HG02938 (cell line): ENCODE data around the gene ACTA1.
"Not testable (repeated sequence)": the region's sequence is repeated elsewhere in the genome, so short reads cannot be mapped to it uniquely, and the experiment has no call there.

ENCODE experiments used
- ATAC-seq: cut with Tn5 transposase; IDR thresholded peaks from one replicate; pipeline ENCODE4 v1.9.1; 2021; ENCODE audit warnings: mild to moderate bottlenecking, moderate library complexity; ENCODE audit not compliant: unreplicated experiment

Gene ACTA1

GRCh38 chr1:229410370-229410691 is 23.6 kb downstream of the ACTA1 start:
- no peak for ATAC-seq

- no peak for ATAC-seq
Measured at GRCh38 chr1:229409616-229410369, 24.1 kb downstream of the ACTA1 start.

DNA sequence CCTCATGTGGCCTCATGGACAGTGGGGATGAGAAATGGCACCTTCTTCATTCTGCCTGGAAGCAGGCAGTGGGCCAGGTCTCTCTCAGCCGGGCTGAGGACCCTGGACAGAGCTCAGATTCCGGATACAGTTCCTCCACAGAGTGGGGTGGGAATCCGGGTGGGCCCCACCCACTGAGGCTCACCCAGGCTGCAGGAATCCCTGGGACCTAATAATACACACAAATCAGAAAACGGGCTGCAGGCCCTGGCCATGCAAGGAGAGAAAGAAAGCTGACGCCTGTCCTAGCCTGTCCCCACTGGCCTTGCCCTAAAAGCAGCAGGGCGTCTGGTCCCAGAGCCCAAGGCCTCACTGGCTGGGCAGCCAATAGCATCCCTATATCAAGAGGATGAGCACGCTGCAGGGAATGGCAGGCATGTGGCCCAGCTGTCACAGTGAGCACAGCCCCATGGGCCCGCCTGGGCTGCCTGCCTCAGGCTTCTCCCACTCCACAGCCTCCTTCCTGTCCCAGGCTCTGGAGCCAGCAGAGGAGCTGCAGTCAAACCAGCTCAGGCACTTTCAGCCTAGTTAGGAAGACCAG is 25.3 kb downstream of the ACTA1 start:
- ATAC-seq: no peak

DNA sequence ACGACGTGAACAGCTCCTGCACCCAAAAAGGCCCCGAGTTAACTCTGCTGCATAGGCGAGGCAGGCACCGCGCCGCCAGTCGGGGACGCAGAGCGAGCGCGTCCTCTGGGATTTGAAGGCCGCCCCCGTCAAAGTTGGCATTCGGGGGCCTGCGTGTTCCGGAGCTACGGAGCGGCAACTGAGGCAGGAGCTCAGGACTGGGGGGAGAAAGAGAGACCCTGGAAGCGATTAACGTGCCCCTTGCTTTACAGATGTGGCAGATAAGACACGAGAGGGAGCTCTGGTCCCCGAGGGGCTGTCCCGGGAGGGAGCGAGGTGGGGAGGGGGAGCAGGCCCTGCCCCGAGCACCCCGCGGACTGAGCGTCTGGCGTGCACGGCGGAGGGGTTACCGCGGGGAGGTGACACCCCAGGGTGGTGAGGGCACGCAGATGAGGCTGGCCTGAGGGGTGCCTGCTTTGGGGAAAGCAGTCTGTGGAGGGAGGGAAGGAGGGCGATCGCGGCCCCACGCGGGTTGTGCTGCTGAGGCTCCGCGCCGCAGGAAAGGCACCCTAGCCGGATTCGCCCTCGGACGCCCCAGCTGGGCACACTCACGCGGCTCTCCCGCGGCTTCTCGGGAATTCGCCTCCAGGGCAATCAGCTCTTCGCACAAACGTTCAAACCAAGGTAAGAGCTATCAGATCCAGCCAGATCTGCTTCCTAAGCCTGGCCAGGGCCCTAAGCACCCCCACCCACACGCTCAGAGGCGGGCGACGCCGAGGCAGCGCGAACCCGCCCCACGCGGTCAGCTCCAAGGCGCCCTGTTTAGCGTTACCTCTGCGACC is 26.5 kb downstream of the ACTA1 start:
- ATAC-seq: no peak

DNA sequence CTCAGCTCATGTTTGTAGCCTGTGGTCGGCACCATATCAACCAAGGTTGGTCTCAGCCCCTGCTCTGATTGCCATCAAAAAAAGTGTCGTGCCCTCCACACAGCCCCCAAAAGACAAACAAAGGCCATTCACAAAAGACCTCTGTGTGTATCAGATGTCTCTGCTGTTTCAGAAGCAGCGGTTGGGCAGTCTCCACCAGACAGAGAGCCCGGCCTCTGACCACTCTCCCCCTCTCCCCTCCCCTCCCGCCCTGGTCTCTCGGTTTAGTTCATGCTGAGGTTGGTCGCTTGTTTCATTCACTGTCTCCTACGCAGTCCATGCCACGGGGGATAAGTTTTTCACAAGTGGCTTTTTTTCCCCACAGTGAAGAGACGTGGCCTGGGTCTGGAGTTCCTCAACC is 27.1 kb downstream of the ACTA1 start:
- no peak for ATAC-seq

GRCh38 chr1:229403573-229403972 is 30.3 kb downstream of the ACTA1 start:
- no peak for ATAC-seq

DNA sequence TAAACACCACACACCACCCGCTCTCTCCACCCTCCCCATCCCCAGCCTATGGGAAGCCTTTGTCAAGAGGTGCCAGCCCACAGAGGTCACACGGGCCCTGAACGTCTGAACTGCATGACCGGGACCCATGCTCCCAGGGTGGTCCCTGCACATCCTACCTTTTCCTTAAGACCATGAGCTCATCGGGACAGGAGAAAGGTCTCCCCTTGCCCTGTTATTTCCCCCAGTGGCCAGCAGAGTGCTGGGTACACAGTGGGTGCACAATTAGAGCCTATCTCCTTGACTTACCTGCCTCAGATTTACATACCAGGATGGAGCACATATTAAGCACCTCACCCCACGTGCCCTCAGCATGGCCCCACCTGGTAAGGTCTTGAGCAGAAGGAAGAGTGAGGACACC is 30.9 kb downstream of the ACTA1 start:
- no peak for ATAC-seq

DNA sequence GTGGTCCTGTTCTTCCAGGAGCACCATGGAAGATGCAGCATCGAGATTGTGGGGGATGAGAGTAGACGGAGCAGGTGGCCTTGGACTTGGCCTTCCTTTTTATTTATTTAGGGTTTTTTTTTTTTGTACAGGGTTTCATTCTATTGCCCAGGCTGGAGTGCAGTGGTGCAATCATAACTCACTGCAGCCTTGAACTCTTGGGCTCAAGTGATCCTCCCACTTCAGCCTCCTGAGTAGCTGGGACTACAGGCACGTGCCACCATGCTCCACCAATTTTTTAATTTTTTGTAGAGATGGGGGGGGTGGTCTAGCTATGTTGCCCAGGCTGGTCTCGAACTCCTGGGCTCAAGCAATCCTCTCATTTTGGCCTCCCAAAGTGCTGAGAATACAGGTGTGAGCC is 31.6 kb downstream of the ACTA1 start:
- not testable (repeated sequence) for ATAC-seq

DNA sequence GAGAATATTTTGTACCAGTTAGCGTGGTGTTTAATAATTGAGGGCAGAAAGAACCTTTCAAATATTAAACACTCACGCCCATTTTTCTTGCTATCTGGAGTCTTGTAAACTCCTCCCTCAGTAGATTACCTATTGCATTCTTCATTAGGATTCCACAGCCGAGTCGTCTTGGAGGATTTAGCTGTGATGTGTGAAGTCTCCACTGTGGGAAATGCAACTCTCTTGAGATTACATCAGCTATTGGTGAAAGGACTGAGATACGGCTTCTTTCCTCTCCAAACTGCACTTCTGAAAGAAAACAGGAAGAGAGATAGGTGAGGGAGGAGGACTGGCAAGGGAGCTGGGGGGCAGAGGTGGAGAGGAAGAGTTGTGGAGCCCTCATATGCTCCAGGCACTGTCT is 36.1 kb downstream of the ACTA1 start:
- ATAC-seq: no peak

DNA sequence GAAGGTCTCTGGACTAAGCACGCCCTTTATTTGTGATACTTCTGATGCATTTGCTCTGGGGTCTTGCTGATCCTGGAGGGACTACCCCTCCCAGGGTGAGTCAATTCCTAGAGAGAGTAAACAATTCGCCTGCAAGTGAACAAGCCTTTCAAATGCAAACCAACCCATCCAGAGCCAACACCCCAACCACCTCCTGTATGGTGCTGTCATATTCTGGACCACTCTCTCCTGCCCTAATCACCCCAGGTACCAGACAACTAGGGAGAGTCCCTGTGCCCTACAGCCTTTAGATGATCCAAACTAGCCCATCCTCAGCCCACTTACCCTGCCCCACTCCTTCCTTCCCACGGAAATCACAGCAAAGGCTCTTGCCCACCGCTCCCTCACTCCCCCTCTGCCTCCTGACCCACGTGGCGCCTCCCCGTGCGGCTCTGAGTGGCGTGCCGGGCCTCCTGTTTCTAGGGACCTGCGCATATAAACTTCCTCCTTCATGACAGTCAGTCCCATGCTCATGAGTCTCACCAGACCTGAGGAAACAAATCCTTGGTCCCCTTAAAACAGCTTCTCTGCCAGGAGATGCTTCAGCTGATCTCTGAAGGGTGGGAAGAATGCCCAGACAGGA is 37.2 kb downstream of the ACTA1 start:
- no peak for ATAC-seq

DNA sequence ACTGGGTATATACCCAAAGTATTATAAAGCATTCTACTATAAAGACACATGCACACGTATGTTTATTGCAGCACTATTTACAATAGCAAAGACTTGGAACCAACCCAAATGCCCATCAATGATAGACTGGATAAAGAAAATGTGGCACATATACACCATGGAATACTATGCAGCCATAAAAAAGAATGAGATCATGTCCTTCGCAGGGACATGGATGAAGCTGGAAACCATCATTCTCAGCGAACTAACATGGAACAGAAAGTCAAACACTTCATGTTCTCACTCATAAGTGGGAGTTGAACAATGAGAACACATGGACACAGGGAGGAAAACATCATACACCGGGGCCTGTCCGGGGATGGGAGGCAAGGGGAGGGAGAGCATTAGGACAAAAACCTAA is 39.4 kb downstream of the ACTA1 start:
- ATAC-seq: not testable (repeated sequence)

DNA sequence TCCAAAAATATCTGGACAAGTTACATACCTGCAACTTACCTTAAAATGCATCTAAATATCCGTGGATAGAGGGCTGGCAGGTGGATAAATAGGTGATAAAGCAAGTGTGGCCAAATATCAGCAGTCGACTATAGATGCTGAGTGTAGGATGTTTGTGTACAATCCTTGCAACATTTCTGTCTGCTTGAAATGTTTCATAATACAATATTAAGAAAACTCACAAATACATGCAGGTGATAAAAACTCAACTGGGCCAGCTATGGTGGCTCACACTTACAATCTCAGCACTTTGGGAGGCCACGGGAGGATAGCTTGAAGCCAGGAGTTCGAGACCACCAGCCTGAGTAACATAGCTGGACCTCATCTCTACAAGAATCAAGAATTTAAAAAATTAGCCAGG is 41.0 kb downstream of the ACTA1 start:
- no peak for ATAC-seq

- no peak for ATAC-seq
Measured at GRCh38 chr1:229390130-229390529, 43.8 kb downstream of the ACTA1 start.

DNA sequence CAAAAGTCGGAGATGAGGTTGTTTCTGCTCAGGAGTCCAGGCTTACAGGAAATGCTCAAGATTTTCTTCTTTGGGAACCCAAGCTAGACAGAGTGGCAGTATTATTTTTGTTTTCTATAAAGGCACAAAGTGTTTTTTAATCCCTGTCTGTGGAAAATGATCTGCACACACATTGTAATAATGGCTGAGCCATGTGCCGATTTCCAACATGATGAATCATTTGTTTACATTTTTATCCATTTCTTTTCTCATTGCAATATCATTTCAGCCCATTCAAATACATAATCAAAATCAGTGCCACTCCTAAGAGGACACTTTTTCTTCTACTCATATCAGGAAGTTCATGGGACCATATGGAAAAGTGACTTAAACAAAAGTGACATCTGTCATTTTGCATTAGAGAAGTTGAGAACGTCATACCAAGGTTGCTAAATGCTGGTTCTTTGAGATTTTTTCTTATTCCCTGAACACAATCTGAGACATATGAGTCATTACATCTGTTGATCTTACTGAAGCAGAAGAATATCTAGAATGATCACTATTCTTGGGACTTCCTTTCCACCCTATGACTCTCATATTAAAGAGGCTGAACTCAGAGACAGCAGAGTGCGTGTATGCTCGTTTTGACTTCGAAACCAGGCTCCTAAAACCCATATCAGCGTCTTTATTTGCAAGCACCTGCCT is 44.9 kb downstream of the ACTA1 start:
- ATAC-seq: no peak

DNA sequence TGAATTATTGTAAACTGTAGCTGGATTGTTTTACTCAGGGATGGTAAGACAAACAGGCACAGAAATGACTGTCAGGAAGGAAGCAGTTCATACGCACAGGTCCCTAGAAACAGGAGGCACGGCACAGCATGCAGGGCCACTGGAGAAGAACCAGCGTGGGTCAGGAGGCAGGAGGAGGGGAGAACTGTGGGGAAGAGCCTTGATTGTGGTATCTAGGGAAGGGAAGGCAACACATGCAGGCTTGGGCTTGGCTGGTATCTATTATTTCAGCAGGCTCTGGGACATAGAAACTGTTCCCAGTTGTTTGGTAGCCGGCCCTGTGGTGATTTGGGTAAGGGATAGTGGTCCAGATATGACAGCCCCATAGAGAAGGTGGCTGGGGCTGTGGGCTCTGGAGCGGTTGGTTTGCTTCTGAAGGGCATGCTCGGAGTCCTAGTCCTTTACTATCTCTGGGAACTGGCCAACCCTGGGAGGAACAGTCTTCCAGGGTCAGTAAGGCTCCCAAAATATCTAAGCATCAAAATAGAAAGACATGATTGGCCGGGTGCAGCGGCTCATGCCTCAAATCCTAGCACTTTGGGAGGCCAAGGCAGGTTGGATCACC is 47.9 kb downstream of the ACTA1 start:
- no peak for ATAC-seq

GRCh38 chr1:229384822-229385221 is 49.1 kb downstream of the ACTA1 start:
- ATAC-seq: no peak

DNA sequence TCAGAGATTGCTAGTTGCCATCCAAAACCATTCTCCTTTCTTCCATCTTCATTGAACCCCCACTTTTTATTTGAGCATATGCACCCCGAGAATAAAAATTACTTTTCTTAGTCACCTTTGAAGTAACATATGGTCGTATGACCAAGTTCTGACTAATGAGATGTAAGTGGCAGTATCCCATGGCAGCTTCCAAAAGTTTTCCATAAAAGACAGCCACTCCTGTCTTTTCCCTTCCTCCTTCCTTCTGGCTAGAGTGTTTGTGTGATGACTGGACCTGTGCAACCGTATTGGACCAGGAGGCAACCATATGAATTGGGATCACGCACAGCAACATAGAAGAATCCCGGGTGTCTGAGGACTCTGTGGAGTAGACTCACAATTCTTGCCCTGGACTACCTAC is 49.9 kb downstream of the ACTA1 start:
- ATAC-seq: no peak

DNA sequence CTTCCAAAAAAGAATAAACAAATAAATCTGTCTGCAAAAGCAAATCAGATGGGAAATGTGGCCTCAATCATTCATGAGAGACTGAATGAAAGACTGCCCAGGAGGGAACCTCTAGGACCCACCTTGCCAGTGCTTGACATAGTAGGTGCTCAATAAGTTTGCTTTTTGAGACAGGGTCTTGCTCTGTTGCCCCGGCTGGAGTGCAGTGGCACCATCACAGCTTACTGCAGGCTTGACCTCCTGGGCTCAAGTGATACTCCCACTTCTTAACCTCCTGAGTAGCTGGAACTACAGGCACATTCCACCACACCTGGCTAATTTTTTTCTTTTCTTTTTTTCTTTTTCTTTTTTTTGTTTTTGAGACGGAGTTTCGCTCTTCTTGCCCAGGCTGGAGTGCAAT is 50.7 kb downstream of the ACTA1 start:
- no peak for ATAC-seq
